Measurements from ENCODE around the gene TYROBP.

DNA sequence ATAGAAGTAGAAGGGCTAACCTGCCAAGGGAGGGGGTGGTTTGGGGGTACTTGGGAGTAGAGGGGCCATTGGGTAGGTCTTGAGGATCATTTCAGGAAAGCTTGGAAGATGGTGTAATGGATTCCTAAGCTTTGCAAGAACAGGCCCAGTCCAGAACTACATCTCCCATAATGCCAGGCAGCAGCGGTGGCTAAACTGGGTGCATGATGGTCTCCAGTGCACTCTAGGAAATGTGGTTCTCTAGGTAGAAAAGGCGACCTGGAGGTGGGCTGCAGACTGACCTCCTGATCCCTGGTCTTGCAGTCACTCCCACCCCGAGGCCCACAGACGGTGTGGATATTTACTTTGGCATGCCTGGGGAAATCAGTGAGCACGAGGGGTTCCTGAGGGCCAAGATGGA is 35.9 kb downstream of the TYROBP start:
- TF ChIP-seq POLR2A (IDR thresholded peaks at IDR 0.05; ENCODE audit: low read depth) (no peak), EP300 (IDR thresholded peaks at IDR 0.05) (no peak), POLR2AphosphoS5 (IDR thresholded peaks at IDR 0.05) (no peak)
- TF ChIP-seq, protein P1, sequence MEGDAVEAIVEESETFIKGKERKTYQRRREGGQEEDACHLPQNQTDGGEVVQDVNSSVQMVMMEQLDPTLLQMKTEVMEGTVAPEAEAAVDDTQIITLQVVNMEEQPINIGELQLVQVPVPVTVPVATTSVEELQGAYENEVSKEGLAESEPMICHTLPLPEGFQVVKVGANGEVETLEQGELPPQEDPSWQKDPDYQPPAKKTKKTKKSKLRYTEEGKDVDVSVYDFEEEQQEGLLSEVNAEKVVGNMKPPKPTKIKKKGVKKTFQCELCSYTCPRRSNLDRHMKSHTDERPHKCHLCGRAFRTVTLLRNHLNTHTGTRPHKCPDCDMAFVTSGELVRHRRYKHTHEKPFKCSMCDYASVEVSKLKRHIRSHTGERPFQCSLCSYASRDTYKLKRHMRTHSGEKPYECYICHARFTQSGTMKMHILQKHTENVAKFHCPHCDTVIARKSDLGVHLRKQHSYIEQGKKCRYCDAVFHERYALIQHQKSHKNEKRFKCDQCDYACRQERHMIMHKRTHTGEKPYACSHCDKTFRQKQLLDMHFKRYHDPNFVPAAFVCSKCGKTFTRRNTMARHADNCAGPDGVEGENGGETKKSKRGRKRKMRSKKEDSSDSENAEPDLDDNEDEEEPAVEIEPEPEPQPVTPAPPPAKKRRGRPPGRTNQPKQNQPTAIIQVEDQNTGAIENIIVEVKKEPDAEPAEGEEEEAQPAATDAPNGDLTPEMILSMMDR (IDR thresholded peaks at IDR 0.05) = no peak
